Hematopoietic multipotent progenitor cell treated with erythropoietin and hydrocortisone succinate and interleukin-3 and kit ligand, for 4 days (in vitro differentiated cells): Measurements from ENCODE around the gene C1QTNF12.
A peak's percentile ranks its signal among the peaks of the same experiment; 100 is the strongest.

ENCODE experiments used
- DNase-seq: peaks from one replicate; pipeline ENCODE4 v3.0.0-alpha.2; 2015

The C1QTNF12 gene

GRCh38 chr1:1210726-1211540 is 35.6 kb downstream of the C1QTNF12 start:
- DNase-seq, result no peak

- DNase-seq, result peak; percentile 77
These were observed 37.6 kb downstream of the C1QTNF12 start for GRCh38 chr1:1208713-1209433.

GRCh38 chr1:1207571-1207892 is 39.0 kb downstream of the C1QTNF12 start:
- no peak for DNase-seq

- DNase-seq, result no peak
These were observed 39.5 kb downstream of the C1QTNF12 start for GRCh38 chr1:1206966-1207531.

GRCh38 chr1:1206376-1206965 is 40.1 kb downstream of the C1QTNF12 start, which contains the start of gene TNFRSF18:
TSS of gene TNFRSF18 (minus strand) at chr1:1206592. CDS start at chr1:1206571, 21 bp downstream.
- DNase-seq, result no peak

GRCh38 chr1:1205769-1206375 is 40.6 kb downstream of the C1QTNF12 start:
- no peak for DNase-seq

GRCh38 chr1:1204998-1205768 is 41.3 kb downstream of the C1QTNF12 start:
- no peak for DNase-seq

- DNase-seq, result no peak
These were observed 42.0 kb downstream of the C1QTNF12 start for GRCh38 chr1:1204425-1204920.

- no peak for DNase-seq
These were observed 42.7 kb downstream of the C1QTNF12 start for GRCh38 chr1:1203561-1204424.

- DNase-seq, result no peak
These were observed 43.5 kb downstream of the C1QTNF12 start for GRCh38 chr1:1202831-1203560.

GRCh38 chr1:1200876-1201810 is 45.4 kb downstream of the C1QTNF12 start:
- DNase-seq, result peak; percentile 71

GRCh38 chr1:1199961-1200875 is 46.3 kb downstream of the C1QTNF12 start:
- no peak for DNase-seq

GRCh38 chr1:1199141-1199960 is 47.2 kb downstream of the C1QTNF12 start:
- no peak for DNase-seq

- DNase-seq, result no peak
These were observed 47.9 kb downstream of the C1QTNF12 start for GRCh38 chr1:1198423-1199140.

- DNase-seq, result no peak
These were observed 48.7 kb downstream of the C1QTNF12 start for GRCh38 chr1:1197551-1198422.

GRCh38 chr1:1197188-1197500 is 49.4 kb downstream of the C1QTNF12 start:
- DNase-seq, result no peak
